Measurements from ENCODE around the gene TMEM244.

- no peak for TF ChIP-seq CTCF (IDR thresholded peaks at IDR 0.05)
- TF ChIP-seq POLR2A (IDR thresholded peaks at IDR 0.05) = no peak
Observed at GRCh38 chr6:129853996-129854711, 7.0 kb downstream of the TMEM244 start.
